Activated CD4-positive, alpha-beta memory T cell treated with anti-CD3 and anti-CD28 coated beads for 36 hours (primary cell): ENCODE results near the gene STX1B. TPM values are rescaled to one million over a fixed set of nuclear protein-coding genes. Genes with fewer than 3 reads are reported as not detected.
A peak's percentile ranks its signal among the peaks of the same experiment; 100 is the strongest.
"Not testable (repeated sequence)": the region's sequence is repeated elsewhere in the genome, so short reads cannot be mapped to it uniquely, and the experiment has no call there.

ENCODE experiments used
- CTCF ChIA-PET: fragments of 350-600 bp; sonication (Branson Sonifier 250); formaldehyde crosslinking; loops from one replicate; lab custom pipeline; 2021; ENCODE audit warnings: antibody characterized with exemption, inconsistent platforms; lab: Charles Lee
- POLR2A ChIA-PET: fragments of 350-600 bp; sonication (Branson Sonifier 250); formaldehyde crosslinking; loops from one replicate; lab custom pipeline; 2021; ENCODE audit warnings: antibody characterized with exemption; lab: Charles Lee
- DNase-seq: peaks from one replicate; pipeline ENCODE4 v3.0.0-alpha.2; 2020
- H3K27ac Mint-ChIP-seq: one replicate; pipeline ENCODE4 v1.8.0; 2021; ENCODE audit warnings: mixed read lengths
- H3K27me3 Mint-ChIP-seq: one replicate; pipeline ENCODE4 v1.8.0; 2021; ENCODE audit warnings: mixed read lengths
- H3K36me3 Mint-ChIP-seq: one replicate; pipeline ENCODE4 v1.8.0; 2021; ENCODE audit warnings: mixed read lengths
- H3K4me1 Mint-ChIP-seq: one replicate; pipeline ENCODE4 v1.8.0; 2021; ENCODE audit warnings: low read depth, mixed read lengths
- H3K4me3 Mint-ChIP-seq: one replicate; pipeline ENCODE4 v1.8.0; 2021; ENCODE audit warnings: mild to moderate bottlenecking, mixed read lengths
- H3K9me3 Mint-ChIP-seq: one replicate; pipeline ENCODE4 v1.8.0; 2021; ENCODE audit warnings: mixed read lengths
- intact Hi-C: fragments of 100-400 bp; cut with micrococcal nuclease; formaldehyde crosslinking; loops from one replicate; pipeline ENCODE4 v1.15.1; 2023
- total RNA-seq, 2 experiments: library from RNA; stranded (reverse); gene quantifications; one replicate each; pipeline ENCODE4 v1.2.3, GENCODE V29; 2021

The STX1B gene
- total RNA-seq, 2 experiments from 2014 or later: 0.92 to 1.0 TPM

DNA sequence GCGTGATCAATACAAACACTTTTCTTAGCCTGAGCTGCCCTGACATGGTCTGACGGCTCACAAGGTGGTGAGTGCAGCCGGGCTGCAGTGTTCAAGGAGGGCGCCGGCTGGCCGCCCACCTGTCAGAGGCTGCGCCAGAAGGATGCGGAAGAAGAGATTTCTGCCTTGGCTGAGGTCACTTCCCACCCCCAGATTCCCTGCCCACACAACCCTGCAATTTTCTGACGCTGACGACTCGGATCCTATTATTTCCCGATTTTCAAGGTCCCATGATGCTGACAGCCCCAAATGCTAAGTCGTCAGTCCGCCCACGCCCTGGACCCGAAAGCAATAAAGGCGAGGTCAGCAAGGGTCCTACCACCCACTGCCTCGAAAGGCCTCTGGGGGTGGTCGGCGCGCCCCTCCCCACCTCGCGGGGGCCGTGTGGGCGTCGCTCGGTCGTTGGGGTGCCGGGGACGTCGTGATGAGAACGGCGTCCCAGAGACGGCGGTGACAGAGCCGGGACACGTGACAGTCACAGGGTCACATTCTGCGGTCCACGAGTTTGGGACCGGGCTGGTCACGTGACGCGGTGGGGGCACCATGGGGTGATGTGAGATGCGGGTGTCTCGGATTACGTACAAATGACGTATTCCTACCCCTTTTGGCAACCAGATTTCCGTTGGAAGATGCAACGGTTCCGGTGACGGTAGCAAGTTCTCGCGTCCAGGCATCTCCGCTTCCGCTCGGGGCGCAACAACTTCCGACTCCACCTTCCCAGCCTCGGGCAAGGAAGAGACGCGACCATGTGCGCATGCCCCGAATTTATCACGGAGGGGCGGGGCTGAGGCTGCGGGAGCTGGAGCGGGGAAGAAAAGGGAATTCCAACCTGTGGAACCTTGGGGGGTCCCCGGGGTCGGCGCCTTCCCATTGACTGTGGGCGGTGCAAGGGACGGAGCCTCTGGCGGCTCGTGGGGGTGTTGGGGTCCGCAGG is 22.6 kb upstream of the STX1B start, which contains the start of gene STX4:
STX4 (plus strand) TSS at position 823 of the 973 bp plus-strand sequence. CDS start 248 bp downstream, outside the sequence.
- Mint-ChIP-seq H3K4me1 (peaks cover 16% of the 10 kb centered on the region), H3K9me3 (no peaks in the 10 kb centered on the region), H3K4me3 (peak within 1 kb of the TSS; percentile 95), H3K27ac (peak within 1 kb of the TSS; percentile 93), H3K36me3 (peaks cover 9% of the 10 kb centered on the region), H3K27me3 (no peaks in the 10 kb centered on the region)
- ChIA-PET CTCF (interaction anchor here (1.0 to 1.6 kb wide), 3 partner anchors 48 to 110 kb away, joined by 3 to 7 read pairs (median 3); partner anchors contain the start of gene HSD3B7), POLR2A (interaction anchor here (1.0 kb wide), 1 partner anchor 41 kb away, joined by 5 read pairs; the partner anchor contains the start of genes ZNF646 and ZNF668)
- intact Hi-C loops: loop anchor here (1.0 to 5.0 kb wide), 5 partner anchors 36 to 286 kb away; partner anchors contain the start of genes BCKDK, PHKG2, ZNF646 and ZNF668
- peak; percentile 99 for DNase-seq

DNA sequence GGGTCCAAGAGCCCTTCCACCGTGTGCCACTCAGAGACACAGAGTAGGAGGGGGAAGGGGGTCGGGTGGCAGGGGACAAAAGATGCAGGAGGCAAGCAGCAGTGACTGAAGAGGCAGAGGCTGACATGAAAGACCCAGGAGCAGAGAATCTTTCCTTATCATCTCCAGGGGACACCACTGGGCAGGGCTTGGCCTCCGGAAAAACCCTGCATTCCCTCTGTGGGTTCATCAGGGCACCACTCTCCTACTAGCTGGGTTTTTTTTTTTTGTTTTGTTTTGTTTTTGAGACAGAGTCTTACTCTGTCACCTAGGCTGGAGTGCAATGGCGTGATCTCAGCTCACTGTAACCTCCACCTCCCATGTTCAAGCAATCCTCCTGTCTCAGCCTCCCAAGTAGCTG is 20.8 kb upstream of the STX1B start:
- intact Hi-C loops: loop anchor here (5.0 kb wide), 2 partner anchors 76 to 284 kb away; partner anchors contain the start of genes BCKDK and PHKG2
- Mint-ChIP-seq H3K27me3 (no peaks in the 10 kb centered on the region), H3K9me3 (no peaks in the 10 kb centered on the region), H3K4me3 (no peak overlapping the region), H3K36me3 (peaks cover 4% of the 10 kb centered on the region), H3K4me1 (peaks cover 16% of the 10 kb centered on the region), H3K27ac (no peak overlapping the region)
- POLR2A ChIA-PET: no interaction called here
- CTCF ChIA-PET: interaction anchor here (1.5 to 1.6 kb wide), 2 partner anchors 47 to 111 kb away, joined by 3 to 5 read pairs; partner anchors contain the start of gene HSD3B7
- no peak for DNase-seq

- H3K27me3 Mint-ChIP-seq: no peaks in the 10 kb centered on the region
- H3K4me3 Mint-ChIP-seq: no peak overlapping the region
- no peaks in the 10 kb centered on the region for H3K9me3 Mint-ChIP-seq
- DNase-seq: no peak
- H3K4me1 Mint-ChIP-seq: peaks cover 11% of the 10 kb centered on the region
- ChIA-PET POLR2A (no interaction called here), CTCF (interaction anchor here (1.0 kb wide), 1 partner anchor 216 kb away, joined by 3 read pairs; no protein-coding TSS in a partner anchor)
- H3K27ac Mint-ChIP-seq: no peak overlapping the region
- peaks cover 3% of the 10 kb centered on the region for H3K36me3 Mint-ChIP-seq
- intact Hi-C loops: no loop called here
Measured at GRCh38 chr16:31029272-31029671, 18.8 kb upstream of the STX1B start.

- Mint-ChIP-seq H3K27ac (no peak overlapping the region), H3K27me3 (no peaks in the 10 kb centered on the region), H3K36me3 (no peaks in the 10 kb centered on the region), H3K4me3 (no peak overlapping the region), H3K9me3 (no peaks in the 10 kb centered on the region), H3K4me1 (no peaks in the 10 kb centered on the region)
- DNase-seq: no peak
- POLR2A ChIA-PET: no interaction called here
- intact Hi-C loops: no loop called here
- CTCF ChIA-PET: interaction anchor here (0.9 kb wide), 1 partner anchor 40 kb away, joined by 3 read pairs; the partner anchor contains the start of gene HSD3B7
Measured at GRCh38 chr16:31025339-31025738, 14.9 kb upstream of the STX1B start.

DNA sequence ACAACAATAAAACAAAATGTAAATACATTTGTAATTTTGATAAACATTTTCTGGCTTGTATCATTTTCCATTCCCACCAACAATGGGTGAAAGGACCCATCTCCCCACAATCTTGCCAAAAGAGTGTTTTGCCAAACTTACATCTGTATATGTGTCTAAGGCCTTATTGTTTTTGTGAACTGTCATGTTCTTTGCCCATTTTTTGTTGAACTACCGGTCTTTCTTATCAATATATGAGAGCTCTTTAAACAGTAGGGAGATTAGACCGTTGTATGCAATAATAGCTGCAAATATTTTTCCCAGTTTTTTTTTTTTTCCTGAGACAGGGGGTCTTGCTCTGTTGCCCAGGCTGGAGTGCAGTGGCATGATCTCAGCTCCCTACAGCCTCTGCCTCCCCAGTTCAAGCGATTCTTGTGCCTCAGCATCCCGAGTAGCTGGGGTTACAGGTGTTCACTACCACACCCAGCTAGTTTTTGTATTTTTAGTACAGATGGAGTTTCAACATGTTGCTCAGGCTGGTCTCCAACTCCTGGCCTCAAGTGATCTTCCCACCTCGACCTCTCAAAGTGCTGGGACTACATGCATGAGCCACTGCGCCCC is 13.3 kb upstream of the STX1B start:
- Mint-ChIP-seq H3K9me3 (no peaks in the 10 kb centered on the region), H3K4me1 (no peaks in the 10 kb centered on the region), H3K27ac (no peak overlapping the region), H3K27me3 (no peaks in the 10 kb centered on the region), H3K4me3 (no peak overlapping the region), H3K36me3 (no peaks in the 10 kb centered on the region)
- CTCF ChIA-PET: no interaction called here
- intact Hi-C loops: no loop called here
- POLR2A ChIA-PET: no interaction called here
- no peak for DNase-seq

- Mint-ChIP-seq H3K4me1 (no peaks in the 10 kb centered on the region), H3K36me3 (no peaks in the 10 kb centered on the region), H3K9me3 (no peaks in the 10 kb centered on the region), H3K27me3 (no peaks in the 10 kb centered on the region), H3K27ac (no peak overlapping the region), H3K4me3 (no peak overlapping the region)
- intact Hi-C loops: no loop called here
- POLR2A ChIA-PET: no interaction called here
- CTCF ChIA-PET: no interaction called here
- DNase-seq: no peak
Measured at GRCh38 chr16:31023252-31023602, 12.8 kb upstream of the STX1B start.

DNA sequence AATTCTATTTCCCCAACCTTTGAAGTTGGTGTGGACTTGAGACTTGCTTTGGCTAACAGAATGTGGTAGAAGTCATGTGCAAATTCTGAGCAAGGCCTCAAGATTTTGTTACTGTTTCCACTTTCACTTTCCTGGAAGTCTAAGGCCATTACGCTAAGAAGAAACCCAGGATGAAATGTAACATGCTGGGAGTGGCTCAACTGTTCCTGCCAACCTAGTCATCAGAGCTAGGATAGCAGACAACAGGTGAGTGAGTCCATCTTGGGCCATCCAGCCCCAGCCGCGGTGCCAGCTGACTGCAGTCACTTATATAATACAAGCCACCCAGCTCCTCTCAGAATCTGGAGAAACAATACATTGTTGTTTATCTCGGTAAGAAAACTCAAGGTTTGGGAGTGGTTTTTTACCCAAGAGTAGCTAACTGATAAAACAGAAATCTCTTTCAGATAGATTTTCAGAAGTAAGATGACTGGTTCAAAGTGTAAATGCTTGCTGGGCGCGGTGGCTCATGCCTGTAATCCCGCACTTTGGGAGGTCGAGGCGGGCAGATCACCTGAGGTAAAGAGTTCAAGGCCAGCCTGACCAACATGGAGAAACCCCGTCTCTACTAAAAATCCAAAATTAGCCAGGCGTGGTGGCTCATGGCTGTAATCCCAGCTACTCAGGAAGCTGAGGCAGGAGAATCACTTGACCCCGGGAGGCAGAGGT is 12.3 kb upstream of the STX1B start:
- no peak overlapping the region for H3K27ac Mint-ChIP-seq
- CTCF ChIA-PET: interaction anchor here (0.6 kb wide), 1 partner anchor 38 kb away, joined by 3 read pairs; the partner anchor contains the start of gene HSD3B7
- POLR2A ChIA-PET: no interaction called here

GRCh38 chr16:31020536-31020935 is 10.1 kb upstream of the STX1B start:
- DNase-seq: no peak
- Mint-ChIP-seq H3K36me3 (no peaks in the 10 kb centered on the region), H3K27ac (no peak overlapping the region), H3K4me1 (no peaks in the 10 kb centered on the region), H3K9me3 (no peaks in the 10 kb centered on the region), H3K27me3 (peaks cover 2% of the 10 kb centered on the region), H3K4me3 (no peak overlapping the region)
- ChIA-PET CTCF (no interaction called here), POLR2A (no interaction called here)
- intact Hi-C loops: no loop called here

More for the DNA sequence above, 12.3 kb upstream of the STX1B start:
- intact Hi-C loops: no loop called here
- Mint-ChIP-seq H3K9me3 (no peaks in the 10 kb centered on the region), H3K4me1 (no peaks in the 10 kb centered on the region), H3K4me3 (no peak overlapping the region), H3K36me3 (no peaks in the 10 kb centered on the region), H3K27me3 (no peaks in the 10 kb centered on the region)
- DNase-seq: no peak

GRCh38 chr16:31017756-31018155 is 7.3 kb upstream of the STX1B start:
- POLR2A ChIA-PET, H3K27me3 Mint-ChIP-seq, H3K4me3 Mint-ChIP-seq, intact Hi-C loops, H3K27ac Mint-ChIP-seq, H3K36me3 Mint-ChIP-seq, DNase-seq, CTCF ChIA-PET, H3K4me1 Mint-ChIP-seq, H3K9me3 Mint-ChIP-seq: not testable (repeated sequence)

DNA sequence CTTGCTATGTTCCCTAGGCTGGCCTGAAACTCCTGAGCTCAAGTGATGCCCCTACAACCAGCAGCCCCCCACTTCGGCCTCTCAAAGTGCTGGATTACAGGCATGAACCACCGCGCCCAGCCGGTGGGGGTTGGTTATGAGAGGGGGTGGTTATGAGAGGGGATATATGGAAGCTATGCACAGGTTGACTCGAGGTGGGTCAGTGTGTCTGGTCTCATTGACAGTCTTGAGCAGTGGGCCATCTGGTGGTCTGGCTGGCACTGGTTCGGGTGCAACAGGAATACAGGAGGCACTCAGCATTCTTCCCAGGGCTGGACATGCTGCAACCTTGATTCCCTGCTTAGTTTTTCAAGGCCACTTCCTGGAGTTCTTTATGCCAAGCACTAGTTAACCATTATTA is 5.6 kb upstream of the STX1B start:
- intact Hi-C loops: no loop called here
- no peaks in the 10 kb centered on the region for H3K9me3 Mint-ChIP-seq
- no peak overlapping the region for H3K4me3 Mint-ChIP-seq
- POLR2A ChIA-PET: no interaction called here
- no peaks in the 10 kb centered on the region for H3K36me3 Mint-ChIP-seq
- peaks cover 15% of the 10 kb centered on the region for H3K27me3 Mint-ChIP-seq
- CTCF ChIA-PET: interaction anchor here (0.6 to 1.3 kb wide), 4 partner anchors 30 to 368 kb away, joined by 3 to 4 read pairs (median 4); no protein-coding TSS in a partner anchor
- H3K27ac Mint-ChIP-seq: no peak overlapping the region
- DNase-seq: no peak
- peaks cover 6% of the 10 kb centered on the region for H3K4me1 Mint-ChIP-seq

DNA sequence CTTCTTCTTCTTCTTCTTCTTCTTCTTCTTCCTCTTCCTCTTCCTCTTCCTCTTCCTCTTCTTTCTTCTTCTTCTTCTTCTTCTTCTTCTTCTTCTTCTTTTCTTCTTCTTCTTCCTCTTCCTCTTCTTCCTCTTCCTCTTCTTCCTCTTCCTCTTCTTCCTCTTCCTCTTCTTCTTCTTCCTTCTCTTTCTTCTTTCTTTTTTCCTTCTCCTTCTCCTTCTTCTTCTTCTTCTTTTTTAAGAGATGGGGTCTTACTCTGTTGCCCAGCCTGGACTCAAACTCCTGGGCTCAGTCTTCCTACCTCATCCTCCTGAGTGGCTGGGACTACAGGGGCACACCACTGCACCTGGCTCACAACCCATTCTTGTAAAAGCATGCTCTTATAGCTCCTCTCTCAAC is 2.9 kb upstream of the STX1B start:
- H3K36me3 Mint-ChIP-seq, DNase-seq, POLR2A ChIA-PET, H3K9me3 Mint-ChIP-seq, H3K27ac Mint-ChIP-seq, CTCF ChIA-PET, intact Hi-C loops, H3K4me3 Mint-ChIP-seq: not testable (repeated sequence)
- Mint-ChIP-seq H3K4me1 (peaks cover 14% of the 10 kb centered on the region), H3K27me3 (peaks cover 18% of the 10 kb centered on the region)
